HG03045 (cell line): Measurements from ENCODE around the gene ARL11.
A peak's percentile ranks its signal among the peaks of the same experiment; 100 is the strongest.
"Not testable (repeated sequence)": the region's sequence is repeated elsewhere in the genome, so short reads cannot be mapped to it uniquely, and the experiment has no call there.

ENCODE experiments used
- ATAC-seq: cut with Tn5 transposase; IDR thresholded peaks from one replicate; pipeline ENCODE4 v1.9.1; 2021; ENCODE audit warnings: mild to moderate bottlenecking, moderate library complexity; ENCODE audit not compliant: unreplicated experiment

ARL11 gene

DNA sequence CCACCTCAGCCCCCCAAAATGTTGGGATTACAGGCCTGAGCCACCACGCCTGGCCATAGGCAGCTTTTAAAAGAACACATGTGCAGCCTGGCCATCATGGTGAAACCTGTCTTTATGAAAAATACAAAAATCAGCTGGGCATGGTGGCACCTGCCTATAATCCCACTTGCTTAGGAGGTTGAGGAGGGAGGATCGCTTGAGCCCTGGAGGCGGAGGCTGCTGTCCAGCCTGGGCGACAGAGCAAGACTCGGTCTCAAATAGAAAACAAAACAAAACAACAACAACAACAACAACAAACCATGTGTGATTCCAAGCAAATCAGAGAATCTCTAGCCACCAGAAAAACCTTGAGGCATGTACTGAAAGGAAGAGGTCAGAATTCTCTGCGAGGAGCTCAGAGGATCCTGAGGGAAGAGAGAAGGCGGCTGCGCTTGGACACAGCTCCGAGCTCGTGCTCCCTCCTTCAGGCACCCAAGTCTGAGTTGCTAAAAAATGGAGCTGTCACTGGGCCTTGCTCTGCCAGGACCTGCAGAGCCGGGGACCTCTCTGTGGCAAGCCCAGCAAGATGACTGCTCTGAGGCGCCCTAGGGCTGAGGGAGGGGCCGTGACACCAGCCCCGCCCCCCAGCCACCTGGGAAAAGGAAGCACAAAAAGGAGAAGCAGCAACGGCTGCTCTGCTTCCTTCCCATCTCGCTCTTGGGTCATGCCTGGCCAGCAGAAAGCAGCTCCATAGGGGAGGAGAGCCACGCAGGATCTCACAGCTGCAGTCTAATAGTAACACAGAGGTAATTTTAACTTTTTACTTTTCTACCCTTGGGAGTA, at the start of gene ARL11:
ARL11 (plus strand) TSS at position 677 of the 822 bp plus-strand sequence. CDS start 1,941 bp downstream, outside the sequence.
- ATAC-seq, result peak; percentile 89

DNA sequence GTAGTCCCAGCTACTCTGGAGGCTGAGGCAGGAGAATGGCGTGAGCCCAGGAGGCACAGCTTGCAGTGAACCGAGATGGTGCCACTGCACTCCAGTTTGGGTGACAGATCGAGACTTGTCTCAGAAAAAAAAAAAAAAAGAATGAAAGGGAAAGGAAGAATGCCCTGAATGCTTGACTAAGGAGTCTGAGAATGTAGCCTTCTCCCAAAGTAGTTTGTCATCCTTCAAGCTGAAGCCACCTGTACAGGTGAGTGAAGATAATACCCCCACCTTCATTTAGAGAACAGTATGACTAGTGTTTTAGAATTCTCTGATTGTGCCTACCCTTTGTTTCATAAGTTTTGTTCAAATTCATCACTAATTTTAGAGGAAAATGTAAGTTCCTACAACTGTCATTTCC, 48.8 kb upstream of the ARL11 start:
- ATAC-seq, result no peak

DNA sequence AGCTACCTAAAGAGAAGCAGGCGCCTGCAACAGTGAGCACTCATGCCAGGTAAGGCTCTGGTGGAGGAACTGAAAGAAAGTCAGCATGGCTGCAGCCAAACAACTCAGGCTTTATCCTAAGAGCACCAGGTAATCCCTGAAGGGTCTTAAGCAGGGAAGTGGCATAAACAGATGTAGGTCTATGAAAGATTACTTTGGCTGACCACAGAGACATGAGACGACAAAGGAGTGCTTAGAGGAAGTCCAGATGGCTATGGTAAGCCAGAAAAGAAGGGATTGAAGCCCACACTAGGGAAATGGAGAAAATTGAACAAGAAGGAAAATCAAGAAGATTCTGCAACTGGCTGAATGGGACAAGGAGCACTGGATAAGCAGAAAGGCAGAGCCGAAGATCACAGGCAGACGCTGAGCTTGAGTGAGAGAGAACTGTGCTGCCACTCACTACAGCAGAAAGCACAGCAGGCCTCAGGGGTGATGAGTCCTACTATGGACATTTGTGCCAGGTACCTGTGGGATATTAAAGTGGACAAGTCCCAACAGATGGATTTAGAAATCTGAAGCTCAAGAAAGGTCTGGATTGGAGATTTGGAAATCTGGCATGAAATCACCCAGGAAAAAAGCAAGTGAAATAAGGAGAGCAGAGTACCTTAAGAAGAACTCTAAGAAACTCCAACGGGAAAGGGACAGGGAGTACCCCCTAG, 47.2 kb upstream of the ARL11 start:
- ATAC-seq, result no peak

DNA sequence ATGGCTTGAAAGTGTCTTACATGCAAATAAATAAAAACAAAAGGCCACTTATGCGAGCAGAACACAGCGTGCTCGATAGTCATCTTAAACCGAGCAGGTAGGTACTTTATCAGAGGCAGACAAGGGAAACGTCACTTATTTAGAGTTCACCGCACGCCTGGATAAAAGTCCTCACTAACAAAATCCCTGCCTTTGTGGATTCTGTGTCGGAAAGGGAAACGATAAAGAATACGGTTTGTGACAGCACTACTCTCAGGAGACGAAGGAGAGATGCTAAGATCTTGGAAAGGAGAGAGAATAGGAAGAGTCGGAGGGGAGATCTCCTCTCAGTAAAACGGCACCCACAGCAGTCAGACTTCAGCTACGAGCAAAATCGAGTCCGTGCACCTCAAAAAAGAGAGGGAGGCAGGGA, 43.5 kb upstream of the ARL11 start:
- ATAC-seq, result peak; percentile 9

DNA sequence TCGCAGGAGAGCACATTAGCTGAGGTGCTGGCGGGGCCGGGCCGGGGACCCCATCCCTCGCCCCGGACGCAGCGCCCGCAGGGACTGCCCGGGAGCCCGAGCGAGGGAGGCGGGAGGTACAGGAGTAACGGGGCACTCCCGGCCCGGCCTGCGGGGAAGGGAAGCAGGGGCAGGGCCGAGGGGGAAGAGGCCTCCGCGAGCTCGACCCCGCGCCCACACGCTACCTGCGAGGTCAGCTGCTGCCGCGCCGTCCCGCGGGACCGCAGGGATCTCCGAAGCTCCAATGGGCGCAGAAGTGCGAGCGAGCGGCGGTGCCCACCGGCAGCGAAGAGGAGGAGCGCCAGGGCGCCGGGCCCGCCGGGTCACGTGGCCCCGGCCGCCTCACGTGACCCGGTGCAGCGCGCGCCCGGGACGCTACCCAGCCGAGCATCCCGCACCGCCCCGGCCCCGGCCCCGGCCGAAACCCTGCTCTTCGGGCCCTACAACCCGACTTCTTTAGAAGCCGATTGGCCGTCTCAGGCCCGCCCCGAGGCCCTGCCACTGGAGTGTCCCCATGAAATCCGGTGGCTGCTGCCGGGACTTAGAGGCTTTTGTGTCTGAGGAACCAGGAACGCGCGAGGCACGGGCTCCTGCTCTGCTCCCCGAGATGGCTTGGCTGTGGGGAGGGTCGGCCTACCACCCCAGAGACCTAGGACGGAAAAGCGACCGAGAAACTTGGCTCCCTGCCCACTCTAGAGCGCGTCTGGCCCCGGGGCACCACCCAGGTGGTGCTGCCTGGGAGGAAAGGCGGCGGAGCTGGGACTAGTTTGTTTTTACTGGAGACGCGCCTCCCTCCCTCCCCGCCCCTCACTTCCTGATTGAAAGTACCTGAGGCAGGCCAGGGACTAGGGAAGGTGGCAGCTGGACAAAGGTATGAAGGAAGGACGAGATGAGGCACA, 42.8 kb upstream of the ARL11 start, which contains the start of gene RCBTB1:
RCBTB1 (minus strand) TSS at position 339 of the 938 bp plus-strand sequence. CDS start 18,279 bp downstream, outside the sequence.
- ATAC-seq, result peak; percentile 91

DNA sequence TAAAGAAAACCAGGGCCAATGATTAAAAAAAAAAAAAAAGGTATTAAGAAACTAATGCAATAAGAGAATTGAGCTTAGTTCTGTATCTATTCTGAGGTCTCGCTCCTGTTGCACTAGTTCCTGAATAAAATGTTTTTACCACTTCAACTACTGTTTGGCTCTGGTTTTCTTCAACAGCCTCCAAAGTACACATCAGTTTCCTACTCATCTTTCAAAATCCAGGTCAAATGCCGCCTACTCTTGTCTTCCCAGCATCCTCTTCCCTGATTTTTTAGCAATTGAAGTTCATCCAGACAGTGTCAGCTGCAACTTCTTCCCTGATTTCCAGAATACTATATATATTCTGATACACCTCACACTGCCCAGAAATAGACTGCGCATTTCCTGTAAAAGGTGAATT, 41.6 kb upstream of the ARL11 start:
- ATAC-seq, result no peak

DNA sequence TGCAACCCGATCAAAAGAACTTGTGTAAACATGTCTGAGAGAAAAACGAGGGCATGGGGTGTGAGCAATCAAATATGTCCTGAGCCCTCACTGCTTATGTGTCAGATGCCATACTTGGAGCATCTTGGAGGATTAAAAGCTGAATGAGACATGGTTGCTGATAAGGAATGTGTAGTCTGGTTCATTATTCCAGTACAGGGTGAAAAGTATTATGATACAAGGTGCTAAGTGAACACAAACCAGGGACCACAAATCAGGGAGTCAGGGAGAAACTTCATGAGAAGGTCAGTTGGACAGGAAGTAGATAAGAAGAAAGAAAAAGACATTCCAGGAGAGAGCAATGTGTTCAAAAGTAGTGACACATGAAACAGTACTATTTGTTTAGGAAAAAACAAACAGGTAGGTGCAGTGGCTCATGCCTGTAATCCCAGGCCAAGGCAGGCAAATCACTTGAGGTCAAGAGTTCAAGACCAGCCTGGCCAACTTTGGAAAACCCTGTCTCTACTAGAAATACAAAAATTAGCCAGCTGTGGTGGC, 40.9 kb upstream of the ARL11 start:
- ATAC-seq, result no peak

DNA sequence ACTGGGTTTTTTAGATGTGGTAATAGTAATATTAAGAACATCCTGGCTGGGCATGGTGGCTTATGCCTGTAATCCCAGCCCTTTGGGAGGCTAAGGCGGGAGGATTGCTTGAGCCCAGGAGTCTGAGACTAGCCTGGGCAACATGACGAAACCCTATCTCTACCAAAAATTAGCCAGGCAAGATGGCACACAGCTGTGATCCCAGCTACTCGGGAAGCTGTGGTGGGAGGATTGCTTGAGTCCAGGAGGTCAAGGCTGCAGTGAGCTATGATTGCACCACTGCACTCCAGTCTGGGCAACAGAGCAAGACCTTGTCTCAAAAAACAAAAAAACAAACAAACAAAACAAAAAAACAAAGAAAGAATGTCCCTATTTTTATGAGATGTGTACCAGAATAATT, 37.6 kb upstream of the ARL11 start:
- not testable (repeated sequence) for ATAC-seq

DNA sequence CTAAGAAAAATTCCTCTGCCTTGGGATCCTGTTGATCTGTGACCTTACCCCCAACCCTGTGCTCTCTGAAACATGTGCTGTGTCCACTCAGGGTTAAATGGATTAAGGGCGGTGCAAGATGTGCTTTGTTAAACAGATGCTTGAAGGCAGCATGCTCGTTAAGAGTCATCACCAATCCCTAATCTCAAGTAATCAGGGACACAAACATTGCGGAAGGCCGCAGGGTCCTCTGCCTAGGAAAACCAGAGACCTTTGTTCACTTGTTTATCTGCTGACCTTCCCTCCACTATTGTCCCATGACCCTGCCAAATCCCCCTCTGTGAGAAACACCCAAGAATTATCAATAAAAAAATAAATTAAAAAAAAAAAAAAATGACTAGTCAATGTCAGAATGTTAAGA, 34.4 kb upstream of the ARL11 start:
- not testable (repeated sequence) for ATAC-seq

DNA sequence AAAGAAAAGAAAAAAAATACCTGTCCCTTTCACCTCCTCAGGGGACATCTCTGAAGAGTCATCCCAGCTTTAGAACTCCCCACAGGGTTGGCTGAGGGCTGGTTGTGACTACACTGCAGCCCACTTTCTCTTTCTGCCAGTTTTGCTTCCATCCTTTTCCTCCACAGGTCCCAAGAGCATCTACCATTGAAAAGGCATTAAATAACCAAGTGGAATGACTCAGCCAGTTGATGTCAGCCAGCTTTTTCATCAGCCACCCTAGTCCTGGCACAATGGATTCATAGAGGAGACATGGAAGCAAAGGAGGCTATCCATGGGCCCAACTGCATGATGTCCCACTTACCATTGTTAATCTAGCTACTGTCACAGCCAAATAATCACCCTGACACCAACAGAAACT, 33.7 kb upstream of the ARL11 start:
- no peak for ATAC-seq

DNA sequence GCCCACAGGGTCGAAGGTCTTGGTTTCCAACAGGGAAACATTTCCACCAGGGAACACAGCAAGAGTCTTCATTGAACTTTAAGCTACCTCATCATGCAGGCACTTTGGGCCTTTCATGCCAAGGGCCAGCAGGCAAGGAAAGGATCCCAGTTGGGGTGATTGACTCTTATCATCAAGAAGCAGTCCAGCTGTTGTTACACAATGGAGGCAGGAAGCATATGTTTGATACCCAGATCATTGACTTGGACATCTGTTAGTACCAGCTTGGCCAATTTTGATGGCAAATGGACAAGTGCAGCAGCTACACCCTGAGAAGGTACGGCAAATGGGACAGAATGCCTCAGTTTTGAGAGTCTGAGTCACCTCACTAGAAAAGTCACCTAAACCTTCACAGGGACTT, 32.1 kb upstream of the ARL11 start:
- ATAC-seq, result no peak

DNA sequence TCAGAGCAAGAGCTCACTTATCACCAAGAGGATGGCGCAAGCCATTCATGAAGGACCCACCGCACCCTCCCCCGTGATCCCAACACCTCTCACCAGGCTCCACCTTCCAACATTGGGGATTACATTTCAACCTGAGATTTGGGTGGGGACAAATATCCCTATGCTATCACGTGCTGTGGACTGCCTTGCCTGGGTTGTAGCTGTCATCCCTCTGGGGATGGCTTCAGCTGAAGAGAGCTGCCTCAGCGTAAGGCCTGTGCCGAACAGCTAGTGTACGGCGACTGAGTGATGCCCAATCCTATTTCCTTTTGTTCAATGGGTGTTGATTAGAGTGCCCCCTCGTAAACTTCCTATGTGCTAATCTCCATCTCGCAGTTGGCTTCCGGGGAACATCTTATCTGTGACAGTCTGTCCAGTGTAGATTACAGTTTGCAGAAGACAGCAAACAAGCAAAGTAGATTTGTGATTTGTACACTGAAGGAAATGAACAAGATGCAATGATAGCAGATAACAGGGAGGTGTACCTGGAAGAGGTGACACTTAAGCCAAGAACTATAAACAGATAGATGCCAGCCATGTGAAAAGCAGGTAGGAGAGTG, 31.2 kb upstream of the ARL11 start:
- no peak for ATAC-seq

DNA sequence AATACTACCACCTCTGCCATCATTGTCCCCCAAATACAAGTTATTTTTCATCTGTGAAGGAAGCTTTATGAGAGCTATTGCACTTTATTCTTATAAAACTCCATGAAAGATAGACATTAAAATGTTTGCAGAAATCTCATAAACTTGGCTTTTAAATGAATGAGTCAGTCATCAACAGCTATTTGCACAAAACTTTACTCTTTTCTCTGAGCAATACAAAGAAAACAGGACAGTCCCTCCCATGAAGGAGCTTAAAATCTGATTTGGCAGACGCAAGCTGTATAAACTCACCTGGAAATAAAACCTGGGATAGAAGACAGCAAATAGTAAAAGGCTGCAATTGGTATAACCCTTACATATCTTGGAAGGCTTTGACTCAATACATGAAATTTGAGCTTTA, 26.3 kb upstream of the ARL11 start:
- no peak for ATAC-seq

DNA sequence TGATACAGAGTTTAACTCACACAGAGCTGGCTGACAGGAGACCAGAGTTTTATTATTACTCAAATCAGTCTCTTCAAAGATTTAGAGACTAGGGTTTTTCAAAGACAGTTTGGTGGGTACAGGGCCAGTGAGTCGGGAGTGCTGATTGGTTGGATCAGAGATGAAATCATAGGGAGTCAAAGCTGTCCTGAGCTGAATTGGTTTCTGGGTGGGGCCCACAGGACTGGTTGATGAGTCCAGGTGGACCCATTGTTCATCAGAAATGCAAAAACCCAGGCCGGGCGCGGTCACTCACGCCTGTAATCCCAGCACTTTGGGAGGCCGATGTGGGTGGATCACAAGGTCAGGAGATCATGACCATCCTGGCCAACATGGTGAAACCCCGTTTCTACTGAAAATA, 25.7 kb upstream of the ARL11 start:
- ATAC-seq, result not testable (repeated sequence)

DNA sequence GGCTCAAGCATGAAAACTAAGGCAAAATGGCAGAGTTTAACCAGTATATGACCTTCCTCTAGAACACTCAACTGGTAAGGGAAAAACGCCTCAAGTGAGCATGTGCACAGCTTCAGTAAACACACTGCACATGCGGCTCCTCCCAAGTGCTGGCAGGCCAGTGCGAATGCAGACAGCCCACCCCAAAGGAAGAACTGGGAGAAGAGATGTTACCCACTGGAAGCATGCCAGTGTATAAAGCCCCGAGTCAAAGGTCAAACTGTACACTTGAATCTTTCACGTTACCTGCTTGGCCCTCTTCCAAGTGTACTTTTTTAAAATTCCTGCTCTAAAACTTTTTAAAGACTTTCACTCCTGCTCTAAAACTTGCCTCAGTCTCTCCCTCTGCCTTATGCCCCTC, 23.7 kb upstream of the ARL11 start:
- no peak for ATAC-seq

DNA sequence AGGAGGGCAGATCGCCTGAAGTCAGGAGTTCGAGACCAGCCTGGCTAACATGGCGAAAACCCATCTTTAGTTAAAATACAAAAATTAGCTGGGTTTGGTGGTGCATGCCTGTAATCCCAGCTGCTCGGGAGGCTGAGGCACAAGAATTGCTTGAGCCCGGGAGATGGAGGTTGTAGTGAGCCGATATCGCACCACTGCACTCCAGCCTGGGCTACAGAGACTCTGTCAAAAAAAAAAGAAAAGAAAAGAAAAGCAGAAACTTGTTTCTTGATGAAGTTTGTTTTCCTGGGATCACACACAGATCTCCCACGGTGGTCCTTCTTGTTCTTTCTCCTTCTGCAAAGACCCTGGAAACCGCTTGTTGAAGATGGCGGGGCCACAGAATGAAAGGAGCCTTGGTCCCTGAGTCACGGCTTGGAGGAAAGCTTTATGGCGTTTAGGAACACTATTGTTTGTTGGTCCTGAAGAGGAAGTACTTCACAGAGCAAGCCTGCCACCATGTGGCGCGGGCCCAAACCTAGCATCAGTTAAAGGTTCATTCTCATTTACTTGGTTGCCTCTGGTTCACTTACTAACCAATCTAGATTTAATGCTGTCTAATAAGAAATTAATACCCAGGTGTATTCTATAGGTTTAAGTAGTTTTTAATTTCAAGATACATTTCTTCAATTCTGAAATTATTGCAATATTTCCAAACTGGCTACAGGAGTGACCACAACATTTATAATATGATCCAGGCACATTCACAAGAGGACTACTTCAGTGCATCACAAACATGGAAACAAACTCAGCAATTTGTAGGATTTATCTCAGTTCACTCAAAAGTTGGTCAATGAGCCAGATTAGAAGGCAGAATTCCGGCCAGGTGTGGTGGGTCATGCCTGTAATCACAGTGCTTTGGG, 21.3 kb upstream of the ARL11 start:
- peak; percentile 92 for ATAC-seq

DNA sequence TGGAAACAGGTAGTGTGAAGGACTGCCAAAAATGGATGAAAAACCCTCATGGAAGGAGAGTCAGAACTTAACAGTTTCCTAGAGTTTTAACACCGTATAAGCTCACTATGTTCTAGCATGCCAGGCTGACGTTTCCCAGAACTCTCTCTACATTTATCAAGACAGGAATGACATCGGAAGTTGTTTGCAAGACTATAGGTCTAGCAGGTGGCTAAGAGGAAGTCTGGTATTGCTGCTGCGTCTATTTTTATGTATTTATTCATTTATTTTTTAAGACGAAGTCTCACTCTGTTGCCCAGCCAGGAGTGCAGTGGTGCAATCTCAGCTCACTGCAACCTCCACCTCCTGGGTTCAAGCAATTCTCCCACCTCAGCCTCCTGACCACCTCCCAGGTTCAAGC, 20.5 kb upstream of the ARL11 start:
- no peak for ATAC-seq

DNA sequence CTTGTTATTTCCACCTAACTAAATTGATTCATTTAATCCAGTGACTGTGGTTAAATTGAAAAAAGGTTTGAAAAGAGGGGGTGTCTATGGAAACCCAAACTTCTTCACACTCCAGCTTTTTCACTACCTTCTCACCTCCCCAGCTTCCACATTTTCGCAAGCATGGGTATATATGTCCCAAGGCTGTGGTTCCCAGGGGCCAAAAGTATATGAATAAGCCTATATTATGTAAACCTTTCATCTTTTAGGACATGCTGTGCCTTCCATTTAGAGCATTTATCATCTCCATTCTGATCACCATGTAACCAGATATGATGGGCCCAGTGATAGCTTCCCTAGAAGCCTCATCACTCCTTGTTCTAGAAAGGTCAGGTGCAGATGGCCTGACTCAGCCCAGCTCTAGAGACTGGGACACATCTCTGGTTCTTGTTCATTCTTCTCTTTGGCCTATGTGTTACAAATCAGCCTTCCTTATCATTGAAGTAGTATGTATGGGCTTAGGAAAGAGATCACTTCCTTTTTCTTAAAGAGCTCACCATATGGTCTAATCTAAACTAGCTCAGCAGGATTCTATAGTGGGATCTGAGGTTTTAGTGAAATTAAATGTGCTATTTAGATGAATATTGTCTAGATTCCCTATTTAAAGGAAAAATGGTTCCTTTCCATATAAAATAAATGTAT, 19.5 kb upstream of the ARL11 start:
- no peak for ATAC-seq

DNA sequence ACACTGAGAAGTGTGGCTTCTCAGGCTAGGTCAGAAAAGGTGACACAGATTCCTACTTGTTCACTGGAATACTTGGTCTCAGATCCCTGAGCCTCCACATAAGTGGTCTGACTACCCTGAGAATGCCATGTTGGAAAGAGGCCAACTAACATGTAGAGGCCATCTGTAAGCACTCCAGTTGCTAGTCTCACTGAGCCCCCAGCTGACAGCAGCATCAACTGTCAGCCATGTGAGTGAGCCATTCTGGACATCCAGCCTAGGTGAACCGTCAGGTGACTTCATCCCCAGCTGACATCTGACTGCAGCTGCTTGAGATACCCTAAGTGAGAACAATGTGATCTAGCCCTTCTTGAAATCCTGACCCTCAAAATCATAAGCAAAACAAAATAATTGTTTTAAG, 18.1 kb upstream of the ARL11 start:
- ATAC-seq, result no peak
